ENCODE data around the gene LAMA4.

LAMA4 gene

DNA sequence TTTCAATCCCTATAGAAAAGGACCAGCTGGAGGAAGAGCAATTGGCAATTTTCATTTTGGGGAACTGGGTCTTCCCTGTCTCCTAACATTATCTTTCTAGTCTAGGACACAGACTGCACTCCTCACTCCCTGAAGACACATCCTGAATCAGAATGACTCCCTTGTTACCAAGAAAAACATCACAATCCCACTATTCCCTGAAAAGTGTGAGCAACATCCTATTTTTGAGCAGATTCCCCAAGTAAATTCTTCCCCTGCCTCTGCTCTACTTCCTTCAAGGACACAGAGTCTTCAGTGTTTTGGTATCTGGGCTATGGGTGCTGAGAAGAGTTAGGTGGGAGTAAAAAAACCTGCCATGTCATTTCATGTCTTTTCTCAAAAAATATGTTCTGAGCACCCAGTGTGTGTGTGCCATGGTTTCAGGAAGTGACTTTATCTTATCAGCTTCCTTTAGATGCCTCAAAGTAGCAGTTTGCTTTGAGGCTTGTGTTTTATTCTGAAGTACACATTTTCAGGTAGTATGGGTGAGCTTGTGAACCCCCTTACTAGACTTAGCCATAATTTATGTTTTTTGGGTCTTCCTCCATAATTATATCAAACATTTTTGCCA lies 12.4 kb downstream of the LAMA4 start:
- no peak for DNase-seq (ENCODE audit: low read depth)
- TF ChIP-seq, protein P1, sequence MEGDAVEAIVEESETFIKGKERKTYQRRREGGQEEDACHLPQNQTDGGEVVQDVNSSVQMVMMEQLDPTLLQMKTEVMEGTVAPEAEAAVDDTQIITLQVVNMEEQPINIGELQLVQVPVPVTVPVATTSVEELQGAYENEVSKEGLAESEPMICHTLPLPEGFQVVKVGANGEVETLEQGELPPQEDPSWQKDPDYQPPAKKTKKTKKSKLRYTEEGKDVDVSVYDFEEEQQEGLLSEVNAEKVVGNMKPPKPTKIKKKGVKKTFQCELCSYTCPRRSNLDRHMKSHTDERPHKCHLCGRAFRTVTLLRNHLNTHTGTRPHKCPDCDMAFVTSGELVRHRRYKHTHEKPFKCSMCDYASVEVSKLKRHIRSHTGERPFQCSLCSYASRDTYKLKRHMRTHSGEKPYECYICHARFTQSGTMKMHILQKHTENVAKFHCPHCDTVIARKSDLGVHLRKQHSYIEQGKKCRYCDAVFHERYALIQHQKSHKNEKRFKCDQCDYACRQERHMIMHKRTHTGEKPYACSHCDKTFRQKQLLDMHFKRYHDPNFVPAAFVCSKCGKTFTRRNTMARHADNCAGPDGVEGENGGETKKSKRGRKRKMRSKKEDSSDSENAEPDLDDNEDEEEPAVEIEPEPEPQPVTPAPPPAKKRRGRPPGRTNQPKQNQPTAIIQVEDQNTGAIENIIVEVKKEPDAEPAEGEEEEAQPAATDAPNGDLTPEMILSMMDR (conservative IDR thresholded peaks at IDR 0.05; ENCODE audit: low read length): no peak
- H3K4me3 ChIP-seq (ENCODE audit: low read length): no peak overlapping the region

DNA sequence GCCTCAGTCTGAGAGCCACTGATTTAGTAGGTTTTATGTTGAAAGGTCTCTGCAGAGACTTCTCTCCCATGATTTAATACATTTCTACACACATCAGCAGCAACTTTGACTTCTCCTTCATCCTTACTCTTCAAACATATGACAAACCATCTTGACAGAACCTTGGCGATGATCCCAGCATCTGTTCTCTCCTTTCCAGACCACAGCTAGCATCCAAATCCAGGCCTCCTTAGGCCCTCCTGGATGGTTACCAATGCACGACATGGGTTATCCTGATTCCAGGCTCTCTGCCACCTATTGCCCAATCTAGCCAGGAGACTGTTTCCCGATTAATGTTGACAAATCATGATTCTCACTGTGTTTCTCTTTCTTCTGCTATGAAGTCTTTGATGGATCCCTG lies 16.8 kb downstream of the LAMA4 start:
- TF ChIP-seq, protein P1 (conservative IDR thresholded peaks at IDR 0.05; ENCODE audit: low read length): no peak
- DNase-seq (ENCODE audit: low read depth): peak; percentile 99
- no peak overlapping the region for H3K4me3 ChIP-seq (ENCODE audit: low read length)

DNA sequence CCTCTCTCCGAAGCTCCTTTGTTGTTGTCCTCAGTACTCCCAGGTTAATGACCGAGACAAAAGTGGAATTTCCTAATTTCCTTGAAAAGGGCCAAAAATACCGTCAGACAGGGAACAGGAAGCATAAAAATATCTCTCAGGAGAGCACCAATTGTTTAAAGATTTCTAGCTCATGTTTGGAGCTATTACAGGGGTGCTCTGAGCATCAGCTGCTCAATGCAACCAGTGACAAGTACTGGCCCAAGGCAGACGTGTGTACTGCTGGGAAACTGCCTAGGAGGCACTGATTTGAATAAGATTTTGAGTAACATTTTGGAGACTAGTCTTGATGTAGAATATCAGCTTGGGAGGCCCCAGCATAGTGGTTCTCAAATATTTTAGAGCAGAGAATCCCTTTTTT lies 17.3 kb downstream of the LAMA4 start:
- TF ChIP-seq, protein P1 (conservative IDR thresholded peaks at IDR 0.05; ENCODE audit: low read length): no peak
- DNase-seq (ENCODE audit: low read depth): peak; percentile 46
- no peak overlapping the region for H3K4me3 ChIP-seq (ENCODE audit: low read length)

DNA sequence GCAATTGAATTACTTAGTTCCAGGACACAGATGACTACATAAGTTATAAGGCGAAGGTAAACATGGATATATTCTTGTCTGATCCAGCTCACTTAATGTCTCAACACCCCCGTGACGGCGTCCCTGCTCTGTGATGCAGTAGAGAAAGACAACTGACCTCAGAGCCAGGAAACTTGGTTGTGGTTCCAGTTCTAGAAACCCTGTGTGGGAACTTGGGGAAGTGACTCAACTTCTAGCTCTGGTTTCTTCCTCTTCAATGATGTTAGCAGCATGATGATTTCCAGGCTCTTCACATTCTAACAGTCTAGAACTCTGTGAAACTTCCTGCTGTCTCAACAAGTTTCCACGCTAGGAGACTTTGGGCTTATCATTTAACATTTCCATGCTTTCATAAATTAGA lies 18.4 kb downstream of the LAMA4 start:
- H3K4me3 ChIP-seq (ENCODE audit: low read length): no peak overlapping the region
- TF ChIP-seq, protein P1 (conservative IDR thresholded peaks at IDR 0.05; ENCODE audit: low read length): no peak
- peak; percentile 66 for DNase-seq (ENCODE audit: low read depth)

DNA sequence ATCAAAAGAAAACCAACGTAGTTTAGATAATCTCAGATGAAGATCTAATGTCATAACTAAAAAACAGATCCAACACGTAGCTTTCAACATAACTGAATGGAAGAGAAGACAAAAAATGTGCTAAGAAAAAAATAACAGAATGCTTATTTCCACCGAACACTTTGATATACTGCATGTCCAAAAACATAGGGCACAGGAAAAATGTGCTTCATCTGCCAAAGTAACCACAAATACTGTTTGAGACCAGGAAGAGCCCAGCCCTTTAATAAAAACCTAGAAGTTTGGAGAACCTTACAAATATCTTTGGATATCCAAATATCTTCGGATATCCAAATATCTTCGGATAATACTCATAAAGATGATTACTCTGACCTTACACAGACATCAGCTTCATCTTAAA lies 19.8 kb downstream of the LAMA4 start:
- TF ChIP-seq, protein P1 (conservative IDR thresholded peaks at IDR 0.05; ENCODE audit: low read length): no peak
- no peak overlapping the region for H3K4me3 ChIP-seq (ENCODE audit: low read length)
- peak; percentile 87 for DNase-seq (ENCODE audit: low read depth)

DNA sequence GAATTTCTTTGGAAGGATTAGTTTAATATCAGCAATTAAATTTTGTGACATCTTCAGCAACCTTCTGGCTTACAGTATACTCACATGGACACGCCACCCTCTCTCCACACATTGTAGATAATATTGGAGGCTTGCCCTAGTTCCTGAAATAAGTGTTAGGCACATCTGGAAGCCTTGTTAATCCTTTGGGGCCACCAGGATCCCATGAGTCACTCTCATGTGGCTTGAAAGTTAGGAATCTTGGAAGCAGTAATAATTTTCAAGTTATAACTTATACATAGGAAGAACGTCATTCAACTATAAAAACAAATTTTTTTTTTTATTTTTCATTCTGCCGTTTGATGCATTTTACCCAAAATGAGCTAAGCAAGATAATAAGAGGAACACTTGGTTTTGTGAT lies 20.5 kb downstream of the LAMA4 start:
- TF ChIP-seq, protein P1 (conservative IDR thresholded peaks at IDR 0.05; ENCODE audit: low read length): no peak
- peak; percentile 97 for DNase-seq (ENCODE audit: low read depth)

DNA sequence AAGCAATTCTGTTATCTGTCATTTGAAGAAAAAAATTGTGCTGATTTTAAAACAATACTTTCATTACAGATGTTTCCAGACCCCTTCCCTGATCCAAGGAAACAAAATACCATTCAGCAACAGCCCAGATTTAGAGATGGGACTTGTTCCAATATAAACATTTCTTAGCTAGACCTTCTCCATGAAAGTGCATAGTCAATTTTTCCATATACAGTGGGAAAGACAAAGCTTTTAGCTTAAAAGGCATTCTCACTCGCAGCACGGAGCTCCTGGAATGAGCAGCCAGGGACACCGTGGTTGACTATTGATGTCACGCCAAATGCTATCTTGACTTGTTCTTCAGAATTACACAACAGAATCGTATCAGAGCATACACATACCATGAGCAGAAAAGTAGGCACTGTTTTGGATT lies 21.5 kb downstream of the LAMA4 start:
- H3K4me3 ChIP-seq (ENCODE audit: low read length): no peak overlapping the region
- TF ChIP-seq, protein P1 (conservative IDR thresholded peaks at IDR 0.05; ENCODE audit: low read length): no peak
- peak; percentile 69 for DNase-seq (ENCODE audit: low read depth)

More for the DNA sequence above, 20.5 kb downstream of the LAMA4 start:
- no peak overlapping the region for H3K4me3 ChIP-seq (ENCODE audit: low read length)

Measured in AG10803 (cell line).